Gastrocnemius medialis (tissue), 4 donors: ENCODE data around the gene RARB. TPM values are rescaled to one million over a fixed set of nuclear protein-coding genes. Genes with fewer than 3 reads are reported as not detected.

Source experiments
- ATAC-seq, 2 donors: fragments of 150-250 bp; one replicate each; pipeline ENCODE4 v1.9.1; 2016
- DNase-seq, 2 donors: peaks; one replicate each; pipeline ENCODE4 v3.0.0-alpha.2; 2019
- H3K27ac ChIP-seq, 4 donors: fragments of 200-600 bp; sonication (generic); 1 replicate in 1 of 4; 2 replicates in 3 of 4; pipeline ENCODE4 v1.5.1; 2016 to 2018; ENCODE audit warnings: mild to moderate bottlenecking in 2 of 4, moderate library complexity in 1 of 4
- H3K27me3 ChIP-seq, 3 donors: fragments of 200-600 bp; sonication (generic) in 2 of 3; 1 replicate in 1 of 3; 2 replicates in 2 of 3; pipeline versions ENCODE4 v1.5.1 to v1.6.0; 2016 to 2019; ENCODE audit warnings: mild to moderate bottlenecking in 1 of 3, moderate library complexity in 1 of 3
- H3K36me3 ChIP-seq, 2 donors: fragments of 200-600 bp; sonication (generic) in 1 of 2; one replicate each; pipeline ENCODE4 v1.5.1; 2017 to 2018
- H3K4me1 ChIP-seq, 2 donors: fragments of 200-600 bp; sonication (generic) in 1 of 2; one replicate each; pipeline ENCODE4 v1.5.1; 2016 to 2017; ENCODE audit warnings: mild to moderate bottlenecking in 2 of 2
- H3K4me3 ChIP-seq, 4 donors: fragments of 200-600 bp; sonication (generic) in 3 of 4; 1 replicate in 1 of 4; 2 replicates in 3 of 4; pipeline ENCODE4 v1.5.1; 2016 to 2019; ENCODE audit warnings: mild to moderate bottlenecking in 2 of 4
- H3K9me3 ChIP-seq, 3 donors: fragments of 200-600 bp; sonication (generic) in 2 of 3; 1 replicate in 1 of 3; 2 replicates in 2 of 3; pipeline ENCODE4 v1.5.1; 2016 to 2019
- POLR2A ChIP-seq, 2 donors: fragments of 450-650 bp; IDR thresholded peaks; one replicate each; pipeline ENCODE4 v1.6.1; 2017; ENCODE audit warnings: antibody characterized with exemption in 2 of 2, mild to moderate bottlenecking in 2 of 2, moderate library complexity in 2 of 2
- in situ Hi-C, 4 donors: fragments of 200-750 bp; cut with MboI; loops; one replicate each; pipeline versions ENCODE4 v1.15.0 to v1.8.0; 2017; ENCODE audit warnings: low sequenced_read_pairs in 4 of 4
- intact Hi-C: fragments of 100-400 bp; cut with DNase I; formaldehyde crosslinking; loops from one replicate; pipeline ENCODE4 v1.15.1; 2023; ENCODE audit warnings: low total_unique reads
- total RNA-seq, 4 donors: library from RNA; depleted of rRNA; stranded (reverse); fragments of >200 nt; gene quantifications; one replicate each; pipeline versions ENCODE4 v1.1.0 to v1.2.3, GENCODE V29; 2016
- TF ChIP-seq, protein P1 (sequence below), 5 experiments: fragments of 450-650 bp in 3 of 5; fragments of 200-600 bp in 2 of 5; sonication (generic) in 2 of 5; IDR thresholded peaks in 4 of 5; conservative IDR thresholded peaks in 1 of 5; 1 replicate in 4 of 5; 2 replicates in 1 of 5; pipeline ENCODE4 v1.5.1; 2016 to 2019; ENCODE audit warnings: antibody characterized with exemption in 5 of 5, mild to moderate bottlenecking in 3 of 5, moderate library complexity in 3 of 5

RARB gene
- total RNA-seq, 4 donors from 2014 or later = 1.2 to 3.0 (median 1.9) TPM

DNA sequence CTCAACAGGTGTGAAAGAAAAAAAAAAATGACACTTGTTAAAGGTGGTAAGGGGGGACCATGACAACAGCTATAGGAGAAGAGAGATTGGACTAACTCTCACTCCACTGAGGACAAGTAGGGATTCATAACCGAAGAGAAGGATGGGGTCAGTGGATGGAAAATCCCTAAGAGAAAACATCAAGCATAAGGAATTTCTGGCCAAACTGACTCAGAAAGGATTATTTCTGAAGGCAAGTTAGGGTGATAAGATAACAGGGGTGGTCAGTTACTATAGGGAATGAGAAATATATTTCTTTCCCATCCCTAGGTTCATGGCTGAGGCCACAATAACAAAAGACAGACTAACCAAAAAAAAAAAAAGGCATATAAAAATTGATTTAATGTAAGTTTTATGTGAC lies 9.5 kb upstream of the RARB start:
- Histone ChIP-seq H3K9me3 (no peaks in the 10 kb centered on the region), H3K4me3 (no peak overlapping the region), H3K27ac (no peak overlapping the region), H3K36me3 (no peaks in the 10 kb centered on the region), H3K4me1 (no peaks in the 10 kb centered on the region), H3K27me3 (no peaks in the 10 kb centered on the region)
- in situ Hi-C loops (no loop called here), intact Hi-C loops (no loop called here)
- ATAC-seq = no peak
- DNase-seq = no peak
- no peak for TF ChIP-seq POLR2A (IDR thresholded peaks at IDR 0.05)
- TF ChIP-seq, protein P1, sequence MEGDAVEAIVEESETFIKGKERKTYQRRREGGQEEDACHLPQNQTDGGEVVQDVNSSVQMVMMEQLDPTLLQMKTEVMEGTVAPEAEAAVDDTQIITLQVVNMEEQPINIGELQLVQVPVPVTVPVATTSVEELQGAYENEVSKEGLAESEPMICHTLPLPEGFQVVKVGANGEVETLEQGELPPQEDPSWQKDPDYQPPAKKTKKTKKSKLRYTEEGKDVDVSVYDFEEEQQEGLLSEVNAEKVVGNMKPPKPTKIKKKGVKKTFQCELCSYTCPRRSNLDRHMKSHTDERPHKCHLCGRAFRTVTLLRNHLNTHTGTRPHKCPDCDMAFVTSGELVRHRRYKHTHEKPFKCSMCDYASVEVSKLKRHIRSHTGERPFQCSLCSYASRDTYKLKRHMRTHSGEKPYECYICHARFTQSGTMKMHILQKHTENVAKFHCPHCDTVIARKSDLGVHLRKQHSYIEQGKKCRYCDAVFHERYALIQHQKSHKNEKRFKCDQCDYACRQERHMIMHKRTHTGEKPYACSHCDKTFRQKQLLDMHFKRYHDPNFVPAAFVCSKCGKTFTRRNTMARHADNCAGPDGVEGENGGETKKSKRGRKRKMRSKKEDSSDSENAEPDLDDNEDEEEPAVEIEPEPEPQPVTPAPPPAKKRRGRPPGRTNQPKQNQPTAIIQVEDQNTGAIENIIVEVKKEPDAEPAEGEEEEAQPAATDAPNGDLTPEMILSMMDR (IDR thresholded peaks at IDR 0.05 in 4 of 5, conservative IDR thresholded peaks at IDR 0.05 in 1 of 5) = no peak

- Histone ChIP-seq H3K36me3 (no peaks in the 10 kb centered on the region), H3K4me1 (no peaks in the 10 kb centered on the region), H3K9me3 (no peaks in the 10 kb centered on the region), H3K27me3 (no peaks in the 10 kb centered on the region), H3K27ac (no peak overlapping the region), H3K4me3 (no peak overlapping the region)
- in situ Hi-C loops (no loop called here), intact Hi-C loops (no loop called here)
- DNase-seq (no peak), ATAC-seq (no peak)
- TF ChIP-seq, protein P1 (IDR thresholded peaks at IDR 0.05 in 4 of 5, conservative IDR thresholded peaks at IDR 0.05 in 1 of 5) = no peak
- no peak for TF ChIP-seq POLR2A (IDR thresholded peaks at IDR 0.05)
Measured at GRCh38 chr3:25419251-25419650, 8.8 kb upstream of the RARB start.

GRCh38 chr3:25420147-25420546 lies 7.9 kb upstream of the RARB start:
- TF ChIP-seq, protein P1 (IDR thresholded peaks at IDR 0.05 in 4 of 5, conservative IDR thresholded peaks at IDR 0.05 in 1 of 5) = no peak
- TF ChIP-seq POLR2A (IDR thresholded peaks at IDR 0.05) = no peak
- Histone ChIP-seq H3K4me3 (no peak overlapping the region), H3K36me3 (no peaks in the 10 kb centered on the region), H3K27ac (no peak overlapping the region), H3K4me1 (no peaks in the 10 kb centered on the region), H3K27me3 (no peaks in the 10 kb centered on the region), H3K9me3 (no peaks in the 10 kb centered on the region)
- intact Hi-C loops (no loop called here), in situ Hi-C loops (no loop called here)
- ATAC-seq (no peak), DNase-seq (no peak)

DNA sequence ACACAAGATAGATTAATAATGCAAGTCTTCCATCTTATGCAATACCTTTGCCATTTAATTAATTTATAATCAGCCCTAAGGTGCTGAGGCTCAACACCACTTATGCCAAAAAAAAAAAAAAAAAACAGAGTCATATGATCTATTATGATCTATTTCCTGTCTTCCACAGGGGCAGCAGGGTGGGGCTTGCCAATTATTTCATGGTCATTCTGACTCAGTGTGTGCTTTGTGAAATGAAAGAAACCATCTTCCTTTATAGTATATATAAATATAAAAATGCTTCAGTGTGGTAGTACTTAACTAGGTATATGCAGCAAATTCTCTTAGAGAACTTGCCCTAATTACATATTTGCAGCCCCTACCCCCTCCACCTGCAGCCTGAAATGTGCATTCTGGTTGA lies 7.2 kb upstream of the RARB start:
- no peaks in the 10 kb centered on the region for H3K36me3 ChIP-seq
- ATAC-seq = no peak
- H3K27me3 ChIP-seq = no peaks in the 10 kb centered on the region
- no peaks in the 10 kb centered on the region for H3K9me3 ChIP-seq
- DNase-seq = no peak
- intact Hi-C loops = no loop called here
- TF ChIP-seq, protein P1 (IDR thresholded peaks at IDR 0.05 in 4 of 5, conservative IDR thresholded peaks at IDR 0.05 in 1 of 5) = no peak
- TF ChIP-seq POLR2A (IDR thresholded peaks at IDR 0.05) = no peak
- no peak overlapping the region for H3K27ac ChIP-seq
- no peaks in the 10 kb centered on the region for H3K4me1 ChIP-seq
- in situ Hi-C loops = no loop called here
- H3K4me3 ChIP-seq = no peak overlapping the region

GRCh38 chr3:25421747-25422146 lies 6.3 kb upstream of the RARB start:
- H3K36me3 ChIP-seq = no peaks in the 10 kb centered on the region
- H3K4me1 ChIP-seq = no peaks in the 10 kb centered on the region
- DNase-seq = no peak
- H3K4me3 ChIP-seq = no peak overlapping the region
- H3K27me3 ChIP-seq = no peaks in the 10 kb centered on the region
- in situ Hi-C loops = no loop called here
- H3K9me3 ChIP-seq = no peaks in the 10 kb centered on the region
- intact Hi-C loops = no loop called here
- no peak for ATAC-seq
- H3K27ac ChIP-seq = no peak overlapping the region
- TF ChIP-seq, protein P1 (IDR thresholded peaks at IDR 0.05 in 4 of 5, conservative IDR thresholded peaks at IDR 0.05 in 1 of 5) = no peak
- TF ChIP-seq POLR2A (IDR thresholded peaks at IDR 0.05) = no peak
